Tibial nerve (tissue), 4 donors: ENCODE data around the gene KSR1.

Experiments used
- CTCF ChIP-seq, 5 experiments: fragments of 200-600 bp in 3 of 5; fragments of 450-650 bp in 2 of 5; sonication (generic) in 3 of 5; IDR thresholded peaks; one replicate each; pipeline ENCODE4 v1.5.1; 2016 to 2019; ENCODE audit warnings: antibody characterized with exemption in 5 of 5, mild to moderate bottlenecking in 3 of 5, moderate library complexity in 2 of 5
- EP300 ChIP-seq, 2 donors: sonication (generic); formaldehyde crosslinking; IDR thresholded peaks; one replicate each; pipeline ENCODE4 v1.6.1; 2017; ENCODE audit warnings: antibody characterized with exemption in 2 of 2, mild to moderate bottlenecking in 1 of 2

GRCh38 chr17:27477971-27478684 is 21.9 kb downstream of the KSR1 start:
- no peak for TF ChIP-seq CTCF (IDR thresholded peaks at IDR 0.05)
- no peak for TF ChIP-seq EP300 (IDR thresholded peaks at IDR 0.05)
